Measurements from ENCODE around the gene BRI3. TPM values are rescaled to one million over a fixed set of nuclear protein-coding genes. Genes with fewer than 3 reads are reported as not detected.
A peak's percentile ranks its signal among the peaks of the same experiment; 100 is the strongest.

BRI3 gene
- total RNA-seq, 2 donors from 2014 or later: 68.5 to 85.4 TPM

DNA sequence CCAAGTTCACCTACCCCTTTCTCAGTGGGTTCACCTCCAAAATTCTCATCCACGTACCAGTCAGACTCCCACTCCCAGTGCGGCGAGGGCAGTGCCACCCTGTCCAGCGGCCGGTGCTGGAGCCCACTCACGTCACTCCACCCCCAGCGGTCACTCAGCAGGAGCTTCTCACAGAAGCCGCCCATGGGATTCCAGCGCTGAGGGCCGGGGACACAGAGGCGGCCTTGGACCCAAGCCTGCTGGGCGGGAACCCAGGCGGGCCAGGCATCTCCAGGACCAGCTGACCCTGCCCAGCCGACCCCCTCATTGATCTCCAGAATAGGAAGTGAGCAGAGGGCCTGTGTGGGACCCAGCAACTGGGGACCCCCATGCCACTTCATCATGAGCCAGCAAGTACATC lies 36.6 kb upstream of the BRI3 start:
- intact Hi-C loops (cut with DNase I): no loop called here
- Histone ChIP-seq H3K9me3 (no peaks in the 10 kb centered on the region), H3K4me1 (replicated peaks) (no peaks in the 10 kb centered on the region), H3K27me3 (replicated peaks; ENCODE audit: insufficient read depth) (no peaks in the 10 kb centered on the region), H3K4me3 (no peak overlapping the region), H3K27ac (no peak overlapping the region), H3K36me3 (no peaks in the 10 kb centered on the region)
- TF ChIP-seq, protein P1, sequence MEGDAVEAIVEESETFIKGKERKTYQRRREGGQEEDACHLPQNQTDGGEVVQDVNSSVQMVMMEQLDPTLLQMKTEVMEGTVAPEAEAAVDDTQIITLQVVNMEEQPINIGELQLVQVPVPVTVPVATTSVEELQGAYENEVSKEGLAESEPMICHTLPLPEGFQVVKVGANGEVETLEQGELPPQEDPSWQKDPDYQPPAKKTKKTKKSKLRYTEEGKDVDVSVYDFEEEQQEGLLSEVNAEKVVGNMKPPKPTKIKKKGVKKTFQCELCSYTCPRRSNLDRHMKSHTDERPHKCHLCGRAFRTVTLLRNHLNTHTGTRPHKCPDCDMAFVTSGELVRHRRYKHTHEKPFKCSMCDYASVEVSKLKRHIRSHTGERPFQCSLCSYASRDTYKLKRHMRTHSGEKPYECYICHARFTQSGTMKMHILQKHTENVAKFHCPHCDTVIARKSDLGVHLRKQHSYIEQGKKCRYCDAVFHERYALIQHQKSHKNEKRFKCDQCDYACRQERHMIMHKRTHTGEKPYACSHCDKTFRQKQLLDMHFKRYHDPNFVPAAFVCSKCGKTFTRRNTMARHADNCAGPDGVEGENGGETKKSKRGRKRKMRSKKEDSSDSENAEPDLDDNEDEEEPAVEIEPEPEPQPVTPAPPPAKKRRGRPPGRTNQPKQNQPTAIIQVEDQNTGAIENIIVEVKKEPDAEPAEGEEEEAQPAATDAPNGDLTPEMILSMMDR (IDR thresholded peaks at IDR 0.05): no peak
- TF ChIP-seq POLR2A (IDR thresholded peaks at IDR 0.05) (no peak), POLR2AphosphoS5 (IDR thresholded peaks at IDR 0.05) (no peak)
- no peak for DNase-seq (ENCODE audit: low spot score)
- 92% methylated on average over 14 of the region's 14 CpGs for WGBS

DNA sequence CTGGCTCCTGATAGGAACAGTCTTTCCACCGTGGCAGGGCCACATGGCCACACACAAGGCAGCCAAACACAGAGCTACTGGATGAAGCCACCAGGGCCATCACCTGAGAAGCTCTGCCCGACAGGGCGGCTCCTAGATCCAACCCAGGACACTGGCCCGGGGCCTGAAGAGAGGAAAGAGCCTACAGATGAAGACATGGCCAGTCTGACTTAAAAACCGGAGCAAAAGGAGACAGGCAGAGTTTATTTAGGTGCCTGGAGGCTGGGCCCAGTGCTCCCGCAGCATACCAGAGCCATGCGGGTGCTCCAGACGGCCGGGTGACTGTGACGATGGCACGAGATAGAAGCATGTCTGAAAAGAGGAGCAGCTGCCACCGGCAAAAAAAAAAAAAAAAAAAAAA lies 33.3 kb upstream of the BRI3 start:
- peaks cover 10% of the 10 kb centered on the region for H3K4me1 ChIP-seq (replicated peaks)
- WGBS: 96% methylated on average over 12 of the region's 12 CpGs

DNA sequence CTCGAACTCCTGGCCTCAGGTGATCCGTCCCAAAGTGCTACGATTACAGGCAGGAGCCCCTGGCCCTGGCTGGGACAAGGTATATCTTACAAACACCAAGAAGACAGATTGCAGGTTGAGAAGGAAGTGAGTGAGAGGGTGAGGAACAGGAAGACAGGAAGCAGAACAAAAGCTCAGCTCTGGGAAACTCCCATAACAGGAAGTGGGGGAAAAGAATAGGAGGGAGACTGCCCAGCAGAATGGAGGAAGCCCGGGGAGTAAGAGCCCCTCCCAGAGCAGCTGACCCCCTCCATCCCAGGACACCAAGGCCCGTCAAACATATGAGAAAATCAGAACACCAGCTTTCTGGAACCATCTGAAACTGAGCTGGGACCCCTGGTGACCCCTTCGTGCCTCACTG lies 32.4 kb upstream of the BRI3 start:
- TF ChIP-seq, protein P1 (IDR thresholded peaks at IDR 0.05): no peak
- TF ChIP-seq POLR2A (IDR thresholded peaks at IDR 0.05): no peak
- H3K9me3 ChIP-seq: no peaks in the 10 kb centered on the region
- no peak overlapping the region for H3K27ac ChIP-seq
- no peak overlapping the region for H3K4me3 ChIP-seq
- WGBS: 80% methylated on average over 6 of the region's 6 CpGs
- intact Hi-C loops (cut with DNase I): no loop called here
- no peak for DNase-seq (ENCODE audit: low spot score)
- no peaks in the 10 kb centered on the region for H3K27me3 ChIP-seq (replicated peaks; ENCODE audit: insufficient read depth)
- H3K36me3 ChIP-seq: no peaks in the 10 kb centered on the region
- H3K4me1 ChIP-seq (replicated peaks): peaks cover 11% of the 10 kb centered on the region

More for the DNA sequence above, 33.3 kb upstream of the BRI3 start:
- H3K9me3 ChIP-seq: no peaks in the 10 kb centered on the region
- H3K27ac ChIP-seq: no peak overlapping the region
- H3K4me3 ChIP-seq: no peak overlapping the region
- H3K27me3 ChIP-seq (replicated peaks; ENCODE audit: insufficient read depth): no peaks in the 10 kb centered on the region
- TF ChIP-seq POLR2AphosphoS5 (IDR thresholded peaks at IDR 0.05): no peak
- no peak for TF ChIP-seq POLR2A (IDR thresholded peaks at IDR 0.05)
- TF ChIP-seq, protein P1 (IDR thresholded peaks at IDR 0.05): no peak
- no peaks in the 10 kb centered on the region for H3K36me3 ChIP-seq
- intact Hi-C loops (cut with DNase I): no loop called here
- DNase-seq (ENCODE audit: low spot score): no peak

DNA sequence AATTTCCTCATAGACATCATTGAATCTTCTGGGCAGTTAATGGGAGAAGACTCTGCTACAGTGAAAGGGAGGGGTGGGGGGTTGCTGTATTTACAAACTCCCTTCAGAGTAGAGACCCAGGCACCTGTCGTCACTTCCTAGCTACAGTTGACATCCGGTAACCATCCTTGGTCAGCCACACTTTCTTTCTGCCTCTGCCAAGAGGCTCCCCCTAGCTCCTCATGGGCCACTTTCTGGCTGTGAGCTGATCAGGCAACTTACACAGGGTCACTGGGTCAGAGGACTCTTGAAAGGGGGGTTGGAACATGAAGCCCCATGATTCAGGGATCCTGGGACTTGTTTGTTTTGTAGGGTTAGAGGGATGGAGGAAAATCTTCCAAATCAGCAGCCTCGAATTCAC lies 30.7 kb upstream of the BRI3 start:
- 37% methylated on average over 3 of the region's 3 CpGs for WGBS
- peaks cover 11% of the 10 kb centered on the region for H3K4me1 ChIP-seq (replicated peaks)

DNA sequence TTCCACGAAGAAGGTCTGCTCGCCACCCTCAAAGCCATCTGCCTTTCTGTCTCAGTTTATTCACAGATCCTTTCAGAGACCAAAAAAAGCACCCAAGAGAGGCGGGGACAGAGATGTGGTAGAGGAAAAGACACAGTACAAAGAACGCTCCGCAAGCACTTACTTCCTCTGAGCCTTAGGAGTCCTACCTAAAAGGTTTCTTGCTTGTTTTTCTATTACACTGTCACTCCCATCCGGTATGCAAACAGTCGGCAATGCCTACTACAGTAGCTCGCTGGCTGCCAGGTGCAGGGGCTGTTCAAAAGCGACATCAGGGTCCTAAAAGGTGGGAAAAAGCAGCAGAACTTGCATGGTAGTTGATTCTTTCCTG lies 30.3 kb upstream of the BRI3 start:
- TF ChIP-seq, protein P1 (IDR thresholded peaks at IDR 0.05): no peak
- TF ChIP-seq POLR2A (IDR thresholded peaks at IDR 0.05): no peak
- TF ChIP-seq POLR2AphosphoS5 (IDR thresholded peaks at IDR 0.05): no peak
- Histone ChIP-seq H3K27ac (peak overlapping the region; percentile 88), H3K36me3 (no peaks in the 10 kb centered on the region), H3K9me3 (no peaks in the 10 kb centered on the region), H3K27me3 (replicated peaks; ENCODE audit: insufficient read depth) (no peaks in the 10 kb centered on the region), H3K4me1 (replicated peaks) (peaks cover 11% of the 10 kb centered on the region), H3K4me3 (peak overlapping the region; percentile 74 to 89)
- intact Hi-C loops (cut with DNase I): loop anchor here (5.0 kb wide), 1 partner anchor 36 kb away; no protein-coding TSS in a partner anchor
- no peak for DNase-seq (ENCODE audit: low spot score)
- WGBS: 18% methylated on average over 9 of the region's 9 CpGs

More for the DNA sequence above, 30.7 kb upstream of the BRI3 start:
- Histone ChIP-seq H3K36me3 (no peaks in the 10 kb centered on the region), H3K27ac (peak overlapping the region; percentile 88), H3K27me3 (replicated peaks; ENCODE audit: insufficient read depth) (no peaks in the 10 kb centered on the region), H3K4me3 (no peak overlapping the region), H3K9me3 (no peaks in the 10 kb centered on the region)
- no peak for TF ChIP-seq POLR2A (IDR thresholded peaks at IDR 0.05)
- no peak for DNase-seq (ENCODE audit: low spot score)
- intact Hi-C loops (cut with DNase I): loop anchor here (5.0 kb wide), 1 partner anchor 37 kb away; no protein-coding TSS in a partner anchor

Measured in prostate gland (tissue), 2 donors.